Prostate gland (tissue), 2 donors: Measurements from ENCODE around the gene LPCAT4. TPM values are rescaled to one million over a fixed set of nuclear protein-coding genes. Genes with fewer than 3 reads are reported as not detected.

Source experiments
- DNase-seq: peaks from one replicate; pipeline ENCODE4 v3.0.0-alpha.2; 2019; ENCODE audit warnings: low spot score
- H3K27ac ChIP-seq, 2 donors: fragments of 200-600 bp; sonication (generic); 2 replicates each; pipeline ENCODE4 v1.5.1; 2017 to 2019
- H3K27me3 ChIP-seq: fragments of 200-600 bp; sonication (generic); replicated peaks from 2 replicates; pipeline ENCODE4 v1.5.1; 2019; ENCODE audit not compliant: insufficient read depth
- H3K36me3 ChIP-seq, 2 donors: fragments of 200-600 bp; sonication (generic); 1 replicate in 1 of 2; 2 replicates in 1 of 2; pipeline versions ENCODE4 v1.5.1 to v1.8.1; 2017 to 2019
- H3K4me1 ChIP-seq: fragments of 200-600 bp; sonication (generic); replicated peaks from 2 replicates; pipeline ENCODE4 v1.5.1; 2019
- H3K4me3 ChIP-seq, 2 donors: fragments of 200-600 bp; sonication (generic); 2 replicates each; pipeline ENCODE4 v1.5.1; 2017 to 2019
- H3K9me3 ChIP-seq: fragments of 200-600 bp; sonication (generic); 2 replicates; pipeline ENCODE4 v1.5.1; 2017
- POLR2A ChIP-seq: fragments of 450-650 bp; IDR thresholded peaks from one replicate; pipeline ENCODE4 v1.6.1; 2016; ENCODE audit warnings: antibody characterized with exemption, mild to moderate bottlenecking
- POLR2AphosphoS5 ChIP-seq: sonication (generic); formaldehyde crosslinking; IDR thresholded peaks from one replicate; pipeline ENCODE4 v1.6.1; 2017; ENCODE audit warnings: antibody characterized with exemption
- WGBS: methylation state at CpG from one replicate; pipeline ENCODE4 v1.1.5; 2018; 5-methylcytosine and 5-hydroxymethylcytosine counted together
- intact Hi-C: fragments of 100-400 bp; cut with DNase I; formaldehyde crosslinking; loops from one replicate; pipeline ENCODE4 v1.14.2; 2022
- total RNA-seq, 2 donors: library from RNA; depleted of rRNA; stranded (reverse); fragments of >200 nt; gene quantifications; one replicate each; pipeline ENCODE4 v1.1.0, GENCODE V29; 2016
- TF ChIP-seq, protein P1 (sequence below), 4 experiments: fragments of 200-600 bp in 2 of 4; fragments of 450-650 bp in 2 of 4; sonication (generic) in 2 of 4; IDR thresholded peaks; 1 replicate in 3 of 4; 2 replicates in 1 of 4; pipeline ENCODE4 v1.5.1; 2016 to 2019; ENCODE audit warnings: antibody characterized with exemption in 4 of 4, mild to moderate bottlenecking in 2 of 4, moderate library complexity in 2 of 4

The LPCAT4 gene
- total RNA-seq, 2 donors from 2014 or later = 12.5 to 13.1 TPM

DNA sequence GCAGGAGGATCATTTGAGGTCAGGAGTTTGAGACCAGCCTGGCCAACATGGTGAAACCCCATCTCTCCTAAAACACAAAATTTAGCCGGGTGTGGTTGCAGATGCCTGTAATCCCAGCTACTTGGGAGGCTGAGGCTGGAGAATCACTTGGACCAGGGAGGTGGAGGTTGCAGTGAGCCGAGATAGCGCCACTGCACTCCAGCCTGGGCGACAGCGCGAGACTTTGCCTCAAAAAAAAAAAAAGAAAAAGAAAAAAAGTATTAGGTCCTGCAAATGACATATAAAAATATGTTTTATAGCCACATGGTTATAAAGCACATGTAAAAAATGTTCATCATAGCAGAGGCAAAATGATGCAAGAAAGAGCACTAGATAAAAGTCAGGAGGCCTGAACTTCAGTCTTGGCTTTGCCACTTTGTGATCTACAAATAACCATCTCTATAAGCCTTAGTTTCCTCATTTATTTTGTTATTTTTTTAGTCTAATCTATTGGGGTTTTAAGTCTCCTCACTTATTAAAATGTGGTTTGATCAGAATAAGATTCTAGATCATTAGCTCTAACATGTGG, 34.4 kb downstream of the LPCAT4 start:
- WGBS = 97% methylated on average over 6 of the region's 6 CpGs
- H3K27ac ChIP-seq = no peak overlapping the region
- no peaks in the 10 kb centered on the region for H3K36me3 ChIP-seq
- DNase-seq = no peak
- no peak overlapping the region for H3K4me3 ChIP-seq
- TF ChIP-seq, protein P1, sequence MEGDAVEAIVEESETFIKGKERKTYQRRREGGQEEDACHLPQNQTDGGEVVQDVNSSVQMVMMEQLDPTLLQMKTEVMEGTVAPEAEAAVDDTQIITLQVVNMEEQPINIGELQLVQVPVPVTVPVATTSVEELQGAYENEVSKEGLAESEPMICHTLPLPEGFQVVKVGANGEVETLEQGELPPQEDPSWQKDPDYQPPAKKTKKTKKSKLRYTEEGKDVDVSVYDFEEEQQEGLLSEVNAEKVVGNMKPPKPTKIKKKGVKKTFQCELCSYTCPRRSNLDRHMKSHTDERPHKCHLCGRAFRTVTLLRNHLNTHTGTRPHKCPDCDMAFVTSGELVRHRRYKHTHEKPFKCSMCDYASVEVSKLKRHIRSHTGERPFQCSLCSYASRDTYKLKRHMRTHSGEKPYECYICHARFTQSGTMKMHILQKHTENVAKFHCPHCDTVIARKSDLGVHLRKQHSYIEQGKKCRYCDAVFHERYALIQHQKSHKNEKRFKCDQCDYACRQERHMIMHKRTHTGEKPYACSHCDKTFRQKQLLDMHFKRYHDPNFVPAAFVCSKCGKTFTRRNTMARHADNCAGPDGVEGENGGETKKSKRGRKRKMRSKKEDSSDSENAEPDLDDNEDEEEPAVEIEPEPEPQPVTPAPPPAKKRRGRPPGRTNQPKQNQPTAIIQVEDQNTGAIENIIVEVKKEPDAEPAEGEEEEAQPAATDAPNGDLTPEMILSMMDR (IDR thresholded peaks at IDR 0.05) = no peak
- no peak for TF ChIP-seq POLR2A
- TF ChIP-seq POLR2AphosphoS5 = no peak
- intact Hi-C loops = no loop called here
- H3K9me3 ChIP-seq = no peaks in the 10 kb centered on the region
- H3K4me1 ChIP-seq = peaks cover 5% of the 10 kb centered on the region
- H3K27me3 ChIP-seq = no peaks in the 10 kb centered on the region

DNA sequence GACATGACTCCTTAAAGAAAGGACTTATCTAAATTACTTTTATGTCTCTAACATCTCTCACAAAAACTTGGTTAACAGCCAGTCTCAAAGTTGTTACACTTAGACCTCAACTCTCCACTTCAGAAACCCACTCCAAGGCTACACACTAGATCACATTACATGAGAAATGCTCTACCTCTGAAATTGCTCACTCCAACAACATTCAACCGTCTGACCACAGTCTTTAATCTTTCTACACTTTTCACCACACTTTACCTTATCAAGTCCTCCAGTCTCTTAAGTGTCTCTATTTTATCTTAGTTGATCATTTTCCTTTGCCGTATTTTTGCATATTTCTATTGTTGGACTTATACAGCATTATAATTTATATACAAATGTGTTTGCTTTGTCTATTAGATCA, 35.2 kb downstream of the LPCAT4 start:
- no peak overlapping the region for H3K27ac ChIP-seq
- intact Hi-C loops = no loop called here
- H3K36me3 ChIP-seq = no peaks in the 10 kb centered on the region
- peaks cover under 1% of the 10 kb centered on the region for H3K4me1 ChIP-seq
- 59% methylated on average over 2 of the region's 2 CpGs for WGBS
- H3K4me3 ChIP-seq = no peak overlapping the region
- TF ChIP-seq, protein P1 (IDR thresholded peaks at IDR 0.05) = no peak
- TF ChIP-seq POLR2AphosphoS5 = no peak
- no peaks in the 10 kb centered on the region for H3K9me3 ChIP-seq
- DNase-seq = no peak
- no peaks in the 10 kb centered on the region for H3K27me3 ChIP-seq

DNA sequence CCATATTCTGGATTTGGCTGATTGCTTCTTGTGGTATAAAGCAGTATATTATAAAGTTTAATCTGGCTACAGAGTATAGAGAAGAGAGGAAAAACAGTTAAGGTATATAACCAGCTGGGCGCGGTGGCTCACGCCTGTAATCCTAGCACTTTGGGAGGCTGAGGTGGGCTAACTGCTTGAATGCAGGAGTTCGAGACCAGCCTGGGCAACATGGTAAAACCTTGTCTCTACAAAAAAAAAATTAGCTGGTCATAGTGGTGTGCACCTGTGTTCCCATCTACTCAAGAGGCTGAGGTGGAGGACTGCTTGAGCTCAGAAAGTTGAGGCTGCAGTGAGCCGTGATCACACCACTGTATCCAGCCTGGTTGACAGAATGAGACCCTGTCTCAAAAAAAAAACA, 36.7 kb downstream of the LPCAT4 start:
- no peaks in the 10 kb centered on the region for H3K36me3 ChIP-seq
- no peak overlapping the region for H3K4me3 ChIP-seq
- DNase-seq = no peak
- no peaks in the 10 kb centered on the region for H3K9me3 ChIP-seq
- 97% methylated on average over 5 of the region's 5 CpGs for WGBS
- H3K27me3 ChIP-seq = no peaks in the 10 kb centered on the region
- H3K27ac ChIP-seq = no peak overlapping the region
- intact Hi-C loops = no loop called here
- TF ChIP-seq POLR2A (no peak), POLR2AphosphoS5 (no peak)
- TF ChIP-seq, protein P1 (IDR thresholded peaks at IDR 0.05) = no peak
- H3K4me1 ChIP-seq = no peaks in the 10 kb centered on the region

DNA sequence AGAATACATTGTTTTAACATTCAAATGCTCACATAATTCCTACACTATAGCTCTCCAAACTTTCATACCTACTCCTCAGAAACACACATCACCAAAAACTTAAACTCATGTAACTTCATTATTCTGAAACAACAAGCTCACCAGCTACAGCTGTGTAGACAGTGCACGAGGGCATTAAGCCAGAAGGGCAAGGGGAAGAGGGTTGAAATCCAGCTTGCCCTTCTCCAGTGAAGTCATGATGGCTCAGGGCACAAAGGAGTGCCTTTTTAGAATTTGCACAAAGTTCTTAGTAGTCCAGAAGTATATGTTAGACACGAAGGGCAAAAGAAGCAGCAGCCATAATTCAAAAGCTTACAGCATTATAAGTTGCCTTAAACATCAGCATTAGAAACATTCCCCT, 38.0 kb downstream of the LPCAT4 start:
- Histone ChIP-seq H3K4me3 (no peak overlapping the region), H3K27me3 (no peaks in the 10 kb centered on the region), H3K9me3 (no peaks in the 10 kb centered on the region), H3K36me3 (no peaks in the 10 kb centered on the region), H3K27ac (no peak overlapping the region), H3K4me1 (no peaks in the 10 kb centered on the region)
- TF ChIP-seq POLR2AphosphoS5 (no peak), POLR2A (no peak)
- TF ChIP-seq, protein P1 (IDR thresholded peaks at IDR 0.05) = no peak
- DNase-seq = no peak
- intact Hi-C loops = no loop called here
- WGBS = 59% methylated on average over 2 of the region's 2 CpGs

DNA sequence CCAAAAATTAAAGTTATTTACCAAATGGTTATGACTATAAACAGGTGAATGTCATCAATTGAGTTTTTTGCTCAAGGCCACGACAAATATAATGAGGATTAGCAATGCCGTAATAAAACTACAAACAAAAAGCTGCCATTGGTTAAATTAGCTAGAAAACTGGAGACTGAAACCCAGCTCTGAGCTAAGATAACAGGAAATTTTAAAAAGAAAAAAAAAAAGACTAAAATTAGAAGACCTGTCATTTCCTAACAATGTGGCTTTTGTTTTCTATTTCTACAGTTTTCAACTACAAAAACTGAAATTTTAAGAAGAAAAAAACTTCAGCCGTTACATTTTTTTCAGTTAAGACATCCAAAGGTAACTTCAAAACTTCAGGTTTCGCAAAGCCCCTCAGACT, 39.1 kb downstream of the LPCAT4 start:
- H3K27me3 ChIP-seq = no peaks in the 10 kb centered on the region
- H3K36me3 ChIP-seq = no peaks in the 10 kb centered on the region
- no peak overlapping the region for H3K4me3 ChIP-seq
- no peak for DNase-seq
- no peaks in the 10 kb centered on the region for H3K4me1 ChIP-seq
- no peaks in the 10 kb centered on the region for H3K9me3 ChIP-seq
- WGBS = 89% methylated on average over 4 of the region's 4 CpGs
- intact Hi-C loops = no loop called here
- TF ChIP-seq, protein P1 (IDR thresholded peaks at IDR 0.05) = no peak
- no peak for TF ChIP-seq POLR2AphosphoS5
- no peak overlapping the region for H3K27ac ChIP-seq
